Keratinocyte (primary cell): ENCODE results near the gene SHC1.

ENCODE experiments used
- CTCF ChIP-seq, 3 experiments: IDR thresholded peaks in 1 of 3; conservative IDR thresholded peaks in 1 of 3; optimal IDR thresholded peaks in 1 of 3; 2 replicates in 2 of 3; 3 replicates in 1 of 3; pipeline versions ENCODE3 to v1.5.1; 2011; ENCODE audit warnings: low read length in 3 of 3, mild to moderate bottlenecking in 3 of 3, moderate library complexity in 2 of 3, control low read depth in 1 of 3, inconsistent platforms in 1 of 3; ENCODE audit not compliant: insufficient read depth in 2 of 3; ENCODE audit errors: extremely low read depth in 1 of 3
- EZH2 ChIP-seq: IDR thresholded peaks from one replicate; pipeline ENCODE4 v1.6.1; 2012; ENCODE audit warnings: inconsistent platforms, mild to moderate bottlenecking, low read length, moderate library complexity

GRCh38 chr1:154945962-154946850 is 24.3 kb downstream of the SHC1 start:
- TF ChIP-seq CTCF (optimal IDR thresholded peaks at IDR 0.05 in 1 of 3, IDR thresholded peaks at IDR 0.05 in 1 of 3, conservative IDR thresholded peaks at IDR 0.05 in 1 of 3; ENCODE audit: extremely low read depth in 1 of 3, insufficient read depth in 2 of 3, low read length in 3 of 3) (no peak), EZH2 (no peak)
